ENCODE data around the gene FAM186B. TPM values are rescaled to one million over a fixed set of nuclear protein-coding genes. Genes with fewer than 3 reads are reported as not detected.

Gene FAM186B
- total RNA-seq, 1 donor: 0.84 TPM

DNA sequence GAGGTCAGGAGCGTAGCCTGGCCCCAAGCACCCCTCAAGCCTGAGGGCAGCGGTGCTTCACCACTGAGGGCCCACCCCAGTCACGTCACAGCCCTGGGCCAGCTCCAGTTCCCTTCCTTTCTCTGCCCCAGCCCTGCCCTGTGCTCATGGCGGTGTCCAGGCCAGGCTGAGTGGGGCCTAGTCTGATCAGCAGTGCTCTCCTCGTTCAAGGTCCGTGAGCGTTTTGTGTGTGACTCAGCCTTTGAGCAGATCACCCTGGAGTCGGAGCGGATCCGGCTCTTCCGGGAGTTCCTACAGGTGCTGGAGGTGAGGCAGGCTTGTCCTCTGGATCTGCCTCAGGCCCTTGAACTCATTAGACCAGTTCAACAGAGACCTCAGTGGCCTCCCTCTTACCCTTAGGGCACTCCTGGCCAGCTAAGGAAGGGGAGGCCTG is 36.9 kb upstream of the FAM186B start:
- Histone ChIP-seq H3K4me3 (ENCODE audit: low read length) (no peak overlapping the region), H3K4me1 (ENCODE audit: insufficient read depth, low read length) (peaks cover 14% of the 10 kb centered on the region), H3K27me3 (ENCODE audit: insufficient read depth, low read length) (no peaks in the 10 kb centered on the region), H3K9me3 (ENCODE audit: low read depth, low read length) (no peaks in the 10 kb centered on the region)

DNA sequence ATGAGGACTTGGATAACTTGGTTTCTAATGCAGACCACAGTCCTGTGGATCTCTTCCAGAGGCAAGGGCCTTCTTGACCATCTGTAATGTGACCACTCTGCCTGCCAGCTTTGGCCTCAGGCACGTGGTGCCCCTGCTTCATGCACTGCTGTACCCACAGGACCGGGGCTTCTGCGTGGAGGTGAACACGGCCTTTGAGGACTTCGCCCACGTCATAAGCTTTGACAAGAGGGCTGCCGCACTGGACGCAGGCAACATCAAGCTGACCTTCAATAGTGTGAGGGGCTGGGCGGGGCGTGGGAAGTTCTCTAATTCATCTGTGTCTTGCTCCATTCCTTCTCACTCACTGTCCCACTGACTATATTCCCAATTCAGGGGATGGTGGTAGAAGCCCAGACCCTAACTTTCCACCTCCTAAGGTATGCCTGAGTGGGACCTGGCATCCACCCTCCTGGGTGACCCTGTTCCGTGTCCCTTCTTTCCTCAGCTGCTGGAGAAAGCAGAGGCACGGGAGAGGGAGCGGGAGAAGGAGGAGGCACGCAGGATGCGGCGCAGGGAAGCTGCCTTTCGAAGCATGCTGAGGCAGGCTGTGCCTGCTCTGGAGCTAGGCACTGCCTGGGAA is 36.4 kb upstream of the FAM186B start:
- H3K9me3 ChIP-seq (ENCODE audit: low read depth, low read length): no peaks in the 10 kb centered on the region
- peaks cover 15% of the 10 kb centered on the region for H3K4me1 ChIP-seq (ENCODE audit: insufficient read depth, low read length)
- H3K27me3 ChIP-seq (ENCODE audit: insufficient read depth, low read length): no peaks in the 10 kb centered on the region
- no peak overlapping the region for H3K4me3 ChIP-seq (ENCODE audit: low read length)

DNA sequence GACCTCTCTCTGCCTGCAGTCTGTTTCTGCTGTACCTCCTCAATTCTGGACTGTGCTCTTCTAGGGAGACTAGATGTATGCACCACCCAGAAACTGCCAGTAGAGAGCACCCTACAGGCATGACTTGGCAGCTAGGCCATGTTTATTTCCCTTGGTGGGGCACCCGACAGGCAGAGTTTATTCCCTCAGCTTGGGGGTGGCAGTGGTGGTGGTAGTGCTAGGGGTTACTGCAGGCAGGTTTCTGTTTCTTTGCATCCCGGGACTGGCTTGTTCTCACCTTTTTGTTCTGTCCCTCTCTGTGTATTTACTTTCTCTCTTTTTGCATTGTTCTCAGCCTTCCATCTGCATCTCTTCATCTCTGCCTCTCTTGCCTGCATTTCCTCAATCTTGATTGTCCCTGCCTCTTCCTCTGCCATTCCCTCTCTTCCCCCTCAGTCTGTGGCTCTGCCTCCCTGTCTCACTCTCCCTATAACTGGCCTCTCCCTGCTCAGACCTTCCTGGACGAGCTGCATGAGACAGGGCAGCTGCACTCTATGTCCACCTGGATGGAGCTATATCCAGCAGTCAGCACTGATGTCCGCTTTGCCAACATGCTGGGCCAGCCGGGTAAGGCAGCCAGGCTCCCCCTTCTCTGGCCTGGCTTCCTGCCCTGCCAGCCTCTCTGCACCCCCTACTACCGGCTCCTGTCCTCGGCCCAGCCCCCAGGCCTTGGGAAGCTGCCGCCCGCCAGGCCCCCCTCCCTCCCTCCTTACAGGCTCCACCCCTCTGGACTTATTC is 31.7 kb upstream of the FAM186B start:
- Histone ChIP-seq H3K27me3 (ENCODE audit: insufficient read depth, low read length) (no peaks in the 10 kb centered on the region), H3K9me3 (ENCODE audit: low read depth, low read length) (no peaks in the 10 kb centered on the region), H3K4me1 (ENCODE audit: insufficient read depth, low read length) (peaks cover 3% of the 10 kb centered on the region), H3K4me3 (ENCODE audit: low read length) (no peak overlapping the region)

DNA sequence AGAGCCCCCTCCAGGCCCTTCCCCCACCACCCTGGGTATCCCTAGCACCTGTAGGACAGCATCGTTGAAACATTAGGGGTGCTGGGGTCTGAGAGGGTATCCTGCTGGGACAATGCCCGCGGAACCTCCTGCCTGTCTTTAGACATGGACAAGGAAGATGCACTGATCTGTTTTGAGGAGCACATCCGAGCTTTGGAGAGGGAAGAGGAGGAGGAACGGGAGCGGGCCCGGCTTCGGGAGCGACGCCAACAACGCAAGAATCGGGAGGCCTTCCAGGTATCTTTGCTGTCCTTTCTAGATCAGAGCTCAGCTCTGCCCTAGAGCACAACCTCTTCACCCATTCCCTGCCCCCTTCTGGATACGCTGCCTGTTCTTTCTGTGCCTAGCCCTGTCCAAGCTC is 31.1 kb upstream of the FAM186B start:
- Histone ChIP-seq H3K27me3 (ENCODE audit: insufficient read depth, low read length) (no peaks in the 10 kb centered on the region), H3K4me3 (ENCODE audit: low read length) (no peak overlapping the region), H3K9me3 (ENCODE audit: low read depth, low read length) (no peaks in the 10 kb centered on the region), H3K4me1 (ENCODE audit: insufficient read depth, low read length) (peaks cover 3% of the 10 kb centered on the region)

DNA sequence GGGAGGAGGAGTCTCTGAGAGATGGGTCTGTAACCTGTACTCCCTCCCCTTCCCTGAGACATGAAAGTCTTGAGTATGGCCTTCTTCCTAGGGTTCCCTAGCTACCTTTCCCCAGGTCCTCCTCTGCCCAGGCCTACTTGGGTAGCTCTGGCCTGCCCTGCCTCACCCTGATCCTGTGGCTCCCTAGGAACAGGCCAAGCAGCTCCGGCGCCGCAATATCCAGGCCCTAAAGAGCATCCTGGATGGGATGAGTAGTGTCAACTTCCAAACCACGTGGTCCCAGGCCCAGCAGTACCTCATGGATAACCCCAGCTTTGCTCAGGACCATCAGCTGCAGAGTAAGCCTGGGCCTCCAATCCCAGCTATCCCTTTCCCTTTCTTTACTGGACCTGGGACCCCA is 30.2 kb upstream of the FAM186B start:
- no peaks in the 10 kb centered on the region for H3K9me3 ChIP-seq (ENCODE audit: low read depth, low read length)
- peaks cover 3% of the 10 kb centered on the region for H3K4me1 ChIP-seq (ENCODE audit: insufficient read depth, low read length)
- H3K27me3 ChIP-seq (ENCODE audit: insufficient read depth, low read length): no peaks in the 10 kb centered on the region

DNA sequence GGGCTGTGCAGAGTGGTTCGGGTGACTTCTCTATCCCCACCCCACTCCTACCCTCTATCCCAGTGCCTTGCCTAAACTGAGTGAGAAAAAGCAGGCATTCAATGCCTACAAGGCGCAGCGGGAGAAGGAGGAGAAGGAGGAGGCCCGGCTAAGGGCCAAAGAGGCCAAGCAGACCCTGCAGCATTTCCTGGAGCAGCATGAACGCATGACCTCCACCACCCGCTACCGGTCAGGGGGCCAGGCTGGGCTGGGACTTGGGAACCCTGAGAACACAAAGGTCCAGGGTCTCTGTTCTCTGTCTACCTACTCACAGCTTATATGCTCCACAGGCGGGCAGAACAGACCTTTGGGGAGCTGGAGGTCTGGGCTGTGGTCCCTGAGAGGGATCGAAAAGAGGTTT is 29.6 kb upstream of the FAM186B start:
- peaks cover 3% of the 10 kb centered on the region for H3K4me1 ChIP-seq (ENCODE audit: insufficient read depth, low read length)
- no peaks in the 10 kb centered on the region for H3K27me3 ChIP-seq (ENCODE audit: insufficient read depth, low read length)
- H3K9me3 ChIP-seq (ENCODE audit: low read depth, low read length): no peaks in the 10 kb centered on the region
- no peak overlapping the region for H3K4me3 ChIP-seq (ENCODE audit: low read length)

More for the DNA sequence above, 30.2 kb upstream of the FAM186B start:
- no peak overlapping the region for H3K4me3 ChIP-seq (ENCODE audit: low read length)

DNA sequence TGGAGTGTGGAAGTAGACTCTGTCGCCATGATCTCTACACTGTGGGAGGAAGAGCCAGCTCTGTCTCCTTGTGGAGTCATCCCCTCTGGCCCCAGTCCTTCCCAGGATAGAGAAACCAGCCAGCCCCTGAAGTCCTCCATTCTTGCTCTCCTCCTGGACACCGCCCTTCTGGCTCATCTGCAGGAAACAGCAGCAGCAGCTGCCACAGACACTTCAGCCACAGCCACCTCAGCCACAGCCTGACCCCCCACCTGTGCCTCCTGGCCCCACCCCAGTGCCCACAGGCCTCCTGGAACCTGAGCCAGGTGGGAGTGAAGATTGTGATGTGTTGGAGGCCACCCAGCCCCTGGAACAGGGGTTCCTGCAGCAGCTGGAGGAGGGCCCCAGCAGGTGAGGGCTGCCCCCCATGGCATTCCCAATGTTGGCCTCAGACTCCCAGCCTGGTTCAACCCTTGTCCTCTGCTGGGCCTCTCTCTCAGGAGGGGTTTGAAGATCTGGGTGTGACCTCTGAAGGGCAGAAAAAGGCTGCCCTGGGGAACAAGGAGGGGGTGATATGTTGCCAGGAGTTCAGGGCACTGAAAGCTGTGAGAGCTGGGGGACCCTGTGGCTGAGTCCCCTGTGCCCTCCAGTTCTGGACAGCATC is 28.4 kb upstream of the FAM186B start:
- Histone ChIP-seq H3K9me3 (ENCODE audit: low read depth, low read length) (no peaks in the 10 kb centered on the region), H3K4me3 (ENCODE audit: low read length) (no peak overlapping the region), H3K27me3 (ENCODE audit: insufficient read depth, low read length) (no peaks in the 10 kb centered on the region), H3K4me1 (ENCODE audit: insufficient read depth, low read length) (peaks cover 3% of the 10 kb centered on the region)

DNA sequence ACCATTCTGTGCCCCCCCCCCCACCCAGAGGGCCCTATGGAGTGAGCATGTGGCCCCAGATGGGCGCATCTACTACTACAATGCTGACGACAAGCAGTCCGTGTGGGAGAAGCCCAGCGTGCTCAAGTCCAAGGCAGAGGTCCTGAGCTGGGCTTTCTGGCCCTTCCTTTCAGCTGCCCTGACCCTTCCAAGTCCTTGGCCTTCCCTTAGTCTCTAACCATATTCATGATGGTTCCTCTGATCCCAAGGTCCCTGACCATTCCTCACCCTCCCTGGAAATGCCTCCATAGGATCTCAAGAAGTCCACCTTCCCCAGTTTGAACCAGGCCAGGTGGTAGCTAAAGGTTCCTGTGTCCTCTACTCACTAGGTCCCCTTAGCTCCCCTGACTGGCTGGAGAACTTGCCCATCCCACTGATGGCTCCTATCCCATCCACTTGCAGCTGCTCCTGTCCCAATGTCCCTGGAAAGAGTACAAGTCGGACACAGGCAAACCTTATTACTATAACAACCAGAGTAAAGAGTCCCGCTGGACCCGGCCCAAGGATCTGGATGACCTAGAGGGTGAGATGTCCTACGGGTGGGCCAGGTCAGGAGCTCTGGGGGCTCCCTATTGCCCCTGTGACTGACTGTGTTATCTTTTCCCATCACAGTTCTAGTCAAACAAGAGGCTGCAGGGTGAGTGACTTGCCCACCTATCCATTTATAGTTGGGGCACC is 27.7 kb upstream of the FAM186B start:
- Histone ChIP-seq H3K27me3 (ENCODE audit: insufficient read depth, low read length) (no peaks in the 10 kb centered on the region), H3K4me3 (ENCODE audit: low read length) (no peak overlapping the region)

DNA sequence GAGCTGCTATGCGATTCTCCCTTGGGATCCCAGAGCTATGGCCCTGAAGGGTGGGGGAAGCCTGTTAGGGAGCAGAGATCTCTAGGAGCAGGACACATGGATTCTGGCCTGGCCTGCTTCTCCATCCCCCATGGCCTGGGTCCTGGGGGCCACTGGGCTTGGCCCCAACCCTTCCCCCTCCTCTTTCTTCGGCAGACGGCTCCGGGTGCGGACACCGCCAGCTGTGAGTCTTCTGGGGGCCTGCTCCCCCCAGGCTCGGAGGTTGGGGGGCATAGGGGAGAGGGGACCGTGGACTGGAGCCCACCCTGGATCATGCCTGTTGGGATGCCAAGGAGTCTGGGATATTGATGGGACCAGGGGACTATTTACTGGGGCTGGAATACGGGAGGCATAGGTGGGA is 27.0 kb upstream of the FAM186B start:
- Histone ChIP-seq H3K4me1 (ENCODE audit: insufficient read depth, low read length) (peaks cover 3% of the 10 kb centered on the region), H3K27me3 (ENCODE audit: insufficient read depth, low read length) (no peaks in the 10 kb centered on the region), H3K9me3 (ENCODE audit: low read depth, low read length) (no peaks in the 10 kb centered on the region), H3K4me3 (ENCODE audit: low read length) (no peak overlapping the region)

More for the DNA sequence above, 27.7 kb upstream of the FAM186B start:
- H3K9me3 ChIP-seq (ENCODE audit: low read depth, low read length): no peaks in the 10 kb centered on the region
- peaks cover 3% of the 10 kb centered on the region for H3K4me1 ChIP-seq (ENCODE audit: insufficient read depth, low read length)

DNA sequence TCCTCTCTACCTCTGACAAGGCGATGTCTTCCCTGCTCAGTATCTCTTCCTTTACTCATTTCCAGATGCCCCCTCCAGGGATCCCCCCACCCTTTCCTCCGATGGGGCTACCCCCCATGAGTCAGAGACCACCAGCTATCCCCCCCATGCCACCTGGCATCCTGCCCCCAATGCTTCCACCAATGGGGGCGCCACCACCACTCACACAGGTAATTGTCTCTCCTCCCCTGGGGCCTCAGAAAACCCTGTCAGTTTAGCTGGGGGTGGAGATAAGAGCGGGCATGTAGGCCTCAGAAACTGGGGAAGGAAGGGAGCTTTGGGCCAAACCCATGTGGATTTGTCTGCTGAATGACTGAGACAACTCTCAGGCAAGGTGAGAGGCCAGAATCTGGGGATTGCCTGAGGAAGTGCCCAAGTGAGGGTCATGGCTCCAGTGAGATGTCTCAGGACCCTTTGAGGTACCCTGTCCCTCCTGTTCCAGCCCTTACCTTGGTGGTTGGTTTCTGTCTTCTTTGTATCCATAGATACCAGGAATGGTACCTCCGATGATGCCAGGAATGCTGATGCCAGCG is 26.0 kb upstream of the FAM186B start:
- Histone ChIP-seq H3K27me3 (ENCODE audit: insufficient read depth, low read length) (no peaks in the 10 kb centered on the region), H3K4me1 (ENCODE audit: insufficient read depth, low read length) (no peaks in the 10 kb centered on the region), H3K9me3 (ENCODE audit: low read depth, low read length) (no peaks in the 10 kb centered on the region), H3K4me3 (ENCODE audit: low read length) (no peak overlapping the region)

DNA sequence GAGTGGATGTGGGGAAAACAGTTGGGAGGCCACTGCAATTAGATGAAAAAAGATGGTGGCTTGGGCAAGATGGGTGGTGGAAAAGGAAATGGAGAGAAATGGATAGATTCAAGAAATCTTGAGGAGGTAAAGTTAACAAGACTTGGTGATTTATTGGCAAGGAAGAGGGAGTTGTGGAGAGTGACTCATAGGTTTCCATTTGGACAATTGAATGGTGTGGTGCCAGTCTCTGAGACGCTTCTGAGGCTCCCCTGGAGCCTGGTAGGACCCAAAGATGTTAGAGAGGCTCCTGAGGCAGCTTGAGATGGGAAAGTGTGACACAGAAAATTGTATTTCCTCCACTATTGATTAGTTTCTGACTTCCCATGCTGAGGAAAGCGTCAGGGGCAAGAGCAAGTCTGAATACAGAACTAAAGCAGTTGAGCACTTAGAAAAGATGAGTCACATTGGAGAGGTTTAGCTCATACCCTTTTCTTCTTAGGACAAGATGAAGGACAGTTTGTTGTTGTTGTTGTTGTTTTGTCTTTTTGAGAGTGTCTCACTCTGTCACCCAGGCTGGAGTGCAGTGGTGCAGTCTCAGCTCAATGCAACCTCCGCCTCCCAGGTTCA is 22.4 kb upstream of the FAM186B start:
- H3K4me3 ChIP-seq (ENCODE audit: low read length): no peak overlapping the region
- peaks cover 2% of the 10 kb centered on the region for H3K4me1 ChIP-seq (ENCODE audit: insufficient read depth, low read length)
- no peaks in the 10 kb centered on the region for H3K9me3 ChIP-seq (ENCODE audit: low read depth, low read length)
- H3K27me3 ChIP-seq (ENCODE audit: insufficient read depth, low read length): no peaks in the 10 kb centered on the region

DNA sequence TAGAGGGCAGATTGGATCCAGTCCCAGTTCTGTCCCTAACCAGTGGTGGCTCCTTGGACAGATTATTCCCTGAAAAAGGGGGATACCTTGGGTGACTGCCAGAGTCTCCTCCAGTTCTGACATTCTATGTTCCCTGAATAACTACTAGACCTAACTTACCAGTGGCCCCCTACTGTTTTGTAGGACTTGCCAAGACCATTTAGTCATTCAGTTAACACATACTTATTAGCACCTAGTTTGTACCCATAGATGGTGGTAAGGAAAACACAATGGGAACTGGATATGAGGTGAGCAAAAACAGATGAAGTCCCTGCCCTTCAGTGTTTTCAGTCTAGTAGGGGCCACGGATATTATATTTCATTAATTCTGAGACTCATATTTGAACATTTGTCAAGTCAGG is 21.4 kb upstream of the FAM186B start:
- Histone ChIP-seq H3K27me3 (ENCODE audit: insufficient read depth, low read length) (peaks cover under 1% of the 10 kb centered on the region), H3K9me3 (ENCODE audit: low read depth, low read length) (no peaks in the 10 kb centered on the region), H3K4me3 (ENCODE audit: low read length) (no peak overlapping the region), H3K4me1 (ENCODE audit: insufficient read depth, low read length) (peaks cover 12% of the 10 kb centered on the region)

DNA sequence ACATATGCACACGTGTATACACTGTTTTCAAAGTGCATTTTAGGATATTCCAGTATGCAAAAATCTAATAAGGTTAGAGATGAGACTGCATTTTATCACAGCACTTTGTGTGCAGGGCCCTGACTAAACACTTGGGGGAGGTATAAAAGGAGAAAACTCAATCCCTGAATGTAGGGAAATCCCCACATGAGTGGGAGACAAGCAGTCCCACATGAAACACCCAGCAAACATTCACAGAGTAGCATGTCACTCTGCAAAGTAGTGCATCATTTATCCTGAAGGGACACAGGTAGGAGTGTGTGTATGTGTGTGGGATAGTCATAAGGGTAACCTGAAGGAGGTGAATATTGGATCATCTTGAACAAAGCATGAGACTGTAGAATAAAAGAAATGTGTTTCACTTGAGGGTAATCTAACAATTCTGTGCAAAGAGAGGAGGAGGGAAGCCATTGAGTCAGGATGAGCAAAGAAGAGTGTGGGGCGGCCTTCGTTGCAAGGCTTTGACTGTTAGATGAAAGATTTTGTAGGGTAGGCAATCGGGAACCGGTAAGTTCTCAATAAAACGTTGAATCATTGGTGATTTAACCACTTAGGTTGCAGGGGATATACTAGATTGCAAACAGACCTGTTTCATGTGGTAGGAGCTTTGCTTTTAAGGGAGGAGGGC is 20.9 kb upstream of the FAM186B start:
- Histone ChIP-seq H3K9me3 (ENCODE audit: low read depth, low read length) (no peaks in the 10 kb centered on the region), H3K4me3 (ENCODE audit: low read length) (no peak overlapping the region), H3K27me3 (ENCODE audit: insufficient read depth, low read length) (peaks cover 6% of the 10 kb centered on the region), H3K4me1 (ENCODE audit: insufficient read depth, low read length) (peaks cover 18% of the 10 kb centered on the region)

DNA sequence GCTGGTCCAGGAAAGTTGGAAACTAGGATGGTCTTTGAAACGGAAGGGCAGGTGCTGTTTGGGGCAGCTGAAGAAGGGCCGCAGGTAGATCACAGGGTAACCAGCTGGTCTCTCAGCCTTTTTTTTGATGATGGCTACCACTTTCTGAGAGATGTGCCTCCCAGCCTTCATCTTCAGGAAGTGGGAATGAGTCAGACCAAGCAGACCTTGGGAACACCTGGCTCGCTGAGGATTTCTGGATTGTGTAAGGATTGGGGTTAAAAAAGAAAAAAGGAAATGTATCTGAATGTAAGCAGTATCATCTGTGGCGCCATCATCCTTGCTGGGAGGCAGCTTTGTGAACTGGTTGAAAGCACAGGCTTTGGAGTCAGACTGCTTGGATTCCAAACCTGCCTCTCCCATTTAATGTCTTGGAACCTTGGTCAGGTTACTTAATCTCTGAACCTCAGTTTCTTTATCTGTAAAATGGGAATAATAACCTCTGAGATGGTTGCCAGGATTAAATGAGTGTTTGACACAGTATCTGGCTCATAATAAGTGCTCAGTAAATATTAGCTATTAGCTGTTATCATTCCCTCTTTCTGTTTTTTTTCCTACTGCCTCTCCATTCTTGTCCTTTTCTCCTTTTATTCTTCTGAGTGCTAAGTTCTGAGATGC is 19.6 kb upstream of the FAM186B start:
- H3K4me3 ChIP-seq (ENCODE audit: low read length): no peak overlapping the region
- no peaks in the 10 kb centered on the region for H3K9me3 ChIP-seq (ENCODE audit: low read depth, low read length)
- peaks cover 21% of the 10 kb centered on the region for H3K4me1 ChIP-seq (ENCODE audit: insufficient read depth, low read length)
- peaks cover 11% of the 10 kb centered on the region for H3K27me3 ChIP-seq (ENCODE audit: insufficient read depth, low read length)

All from mononuclear cell (primary cell).